ENCODE data around the gene F7. TPM values are rescaled to one million over a fixed set of nuclear protein-coding genes. Genes with fewer than 3 reads are reported as not detected.
"Not testable (repeated sequence)": the region's sequence is repeated elsewhere in the genome, so short reads cannot be mapped to it uniquely, and the experiment has no call there.

The F7 gene
- total RNA-seq, 1 donor from 2014 or later, result 0.60 TPM

DNA sequence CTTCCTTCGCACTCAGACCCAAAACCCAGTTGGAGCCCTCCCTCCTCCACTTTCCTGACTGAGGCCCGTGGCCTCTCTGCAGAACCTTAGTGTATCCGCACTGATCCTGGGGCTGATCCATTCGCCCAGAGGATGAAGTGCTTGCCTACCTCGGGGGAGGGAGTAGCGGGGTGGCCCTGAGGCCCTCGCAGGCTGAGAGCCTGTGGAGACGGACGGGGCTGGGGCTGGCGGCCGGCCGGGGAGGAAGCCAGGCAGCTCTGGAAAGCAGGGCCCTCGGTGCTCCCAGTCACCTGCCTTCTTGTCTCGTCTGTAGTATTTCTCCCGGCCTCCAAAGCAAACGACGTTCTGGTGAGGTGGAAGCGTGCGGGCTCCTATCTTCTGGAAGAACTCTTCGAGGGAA lies 54.1 kb downstream of the F7 start:
- DNase-seq (ENCODE audit: low spot score), result no peak
- Mint-ChIP-seq H3K9me3 (ENCODE audit: low read depth) (no peaks in the 10 kb centered on the region), H3K4me1 (ENCODE audit: low read depth) (peaks cover 3% of the 10 kb centered on the region), H3K36me3 (ENCODE audit: low read depth) (no peaks in the 10 kb centered on the region), H3K4me3 (ENCODE audit: unreplicated experiment) (no peak overlapping the region), H3K27me3 (ENCODE audit: low read depth) (peaks cover 8% of the 10 kb centered on the region), H3K27ac (ENCODE audit: unreplicated experiment) (no peak overlapping the region)
- TF ChIP-seq CTCF (IDR thresholded peaks at IDR 0.05), result no peak

- Mint-ChIP-seq H3K9me3 (ENCODE audit: low read depth) (no peaks in the 10 kb centered on the region), H3K36me3 (ENCODE audit: low read depth) (no peaks in the 10 kb centered on the region), H3K4me1 (ENCODE audit: low read depth) (peaks cover 13% of the 10 kb centered on the region), H3K27me3 (ENCODE audit: low read depth) (peaks cover 8% of the 10 kb centered on the region), H3K27ac (ENCODE audit: unreplicated experiment) (no peak overlapping the region), H3K4me3 (ENCODE audit: unreplicated experiment) (no peak overlapping the region)
- no peak for DNase-seq (ENCODE audit: low spot score)
- TF ChIP-seq CTCF (IDR thresholded peaks at IDR 0.05), result no peak
These were observed 55.4 kb downstream of the F7 start for GRCh38 chr13:113160983-113161382.

- Mint-ChIP-seq H3K4me1 (ENCODE audit: low read depth) (peaks cover 16% of the 10 kb centered on the region), H3K4me3 (ENCODE audit: unreplicated experiment) (no peak overlapping the region), H3K36me3 (ENCODE audit: low read depth) (no peaks in the 10 kb centered on the region), H3K27me3 (ENCODE audit: low read depth) (peaks cover 8% of the 10 kb centered on the region), H3K27ac (ENCODE audit: unreplicated experiment) (no peak overlapping the region), H3K9me3 (ENCODE audit: low read depth) (no peaks in the 10 kb centered on the region)
- no peak for DNase-seq (ENCODE audit: low spot score)
- no peak for TF ChIP-seq CTCF (IDR thresholded peaks at IDR 0.05)
These were observed 55.8 kb downstream of the F7 start for GRCh38 chr13:113161433-113161832.

DNA sequence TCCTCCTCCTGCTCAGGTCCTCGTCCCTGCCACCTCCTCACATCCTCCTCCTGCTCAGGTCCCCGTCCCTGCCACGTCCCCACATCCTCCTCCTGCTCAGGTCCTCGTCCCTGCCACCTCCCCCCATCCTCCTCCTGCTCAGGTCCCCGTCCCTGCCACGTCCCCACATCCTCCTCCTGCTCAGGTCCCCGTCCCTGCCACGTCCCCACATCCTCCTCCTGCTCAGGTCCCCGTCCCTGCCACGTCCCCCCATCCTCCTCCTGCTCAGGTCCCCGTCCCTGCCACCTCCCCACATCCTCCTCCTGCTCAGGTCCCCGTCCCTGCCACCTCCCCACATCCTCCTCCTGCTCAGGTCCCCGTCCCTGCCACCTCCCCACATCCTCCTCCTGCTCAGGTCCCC lies 56.4 kb downstream of the F7 start:
- not testable (repeated sequence) for H3K36me3 Mint-ChIP-seq (ENCODE audit: low read depth); H3K27ac Mint-ChIP-seq (ENCODE audit: unreplicated experiment); H3K9me3 Mint-ChIP-seq (ENCODE audit: low read depth); DNase-seq (ENCODE audit: low spot score); H3K4me3 Mint-ChIP-seq (ENCODE audit: unreplicated experiment); H3K27me3 Mint-ChIP-seq (ENCODE audit: low read depth)
- H3K4me1 Mint-ChIP-seq (ENCODE audit: low read depth), result peaks cover 16% of the 10 kb centered on the region

DNA sequence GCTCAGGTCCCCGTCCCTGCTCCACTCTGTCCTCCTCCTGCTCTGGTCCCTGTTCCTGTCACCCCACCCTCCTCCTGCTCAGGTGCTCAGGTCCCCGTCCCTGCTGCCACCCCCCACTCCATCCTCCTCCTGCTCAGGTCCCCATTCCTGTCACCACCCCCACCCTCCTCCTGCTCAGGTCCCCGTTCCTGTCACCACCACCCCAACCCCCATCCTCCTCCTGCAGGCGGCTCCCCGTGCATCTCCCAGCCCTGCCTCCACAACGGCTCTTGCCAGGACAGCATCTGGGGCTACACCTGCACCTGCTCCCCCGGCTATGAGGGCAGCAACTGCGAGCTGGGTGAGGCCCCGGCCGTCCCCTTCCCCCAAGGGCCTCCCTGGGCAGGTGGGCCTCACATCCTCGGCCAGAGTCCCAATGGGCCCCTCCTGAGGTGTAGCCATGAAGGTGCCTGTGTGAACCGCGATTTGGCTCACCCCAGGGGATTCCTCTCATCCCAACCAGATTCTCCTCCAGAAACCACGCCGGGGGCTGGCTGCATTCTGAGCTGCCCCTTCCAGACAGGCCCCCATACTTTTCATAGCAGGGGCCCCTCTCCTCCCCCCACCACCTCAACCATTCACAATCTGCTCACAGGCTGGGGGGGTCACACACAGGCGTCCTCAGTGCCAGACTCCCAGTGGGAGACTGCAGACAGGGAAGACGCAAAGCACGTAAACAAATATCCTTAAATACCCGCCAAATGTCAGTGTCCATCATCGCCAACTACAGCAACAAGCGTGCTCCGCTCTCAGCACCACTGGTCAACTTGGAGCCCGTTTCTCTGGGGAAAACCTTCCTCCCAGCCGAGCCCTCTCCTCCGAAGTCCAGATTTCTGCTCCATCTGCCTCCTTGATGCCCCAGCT lies 57.4 kb downstream of the F7 start:
- Mint-ChIP-seq H3K27me3 (ENCODE audit: low read depth) (peaks cover 8% of the 10 kb centered on the region), H3K4me3 (ENCODE audit: unreplicated experiment) (no peak overlapping the region), H3K4me1 (ENCODE audit: low read depth) (peaks cover 14% of the 10 kb centered on the region), H3K9me3 (ENCODE audit: low read depth) (peaks cover 4% of the 10 kb centered on the region), H3K27ac (ENCODE audit: unreplicated experiment) (no peak overlapping the region), H3K36me3 (ENCODE audit: low read depth) (peaks cover 5% of the 10 kb centered on the region)
- no peak for TF ChIP-seq CTCF (IDR thresholded peaks at IDR 0.05)
- no peak for DNase-seq (ENCODE audit: low spot score)

- Mint-ChIP-seq H3K9me3 (ENCODE audit: low read depth) (peaks cover 7% of the 10 kb centered on the region), H3K4me3 (ENCODE audit: unreplicated experiment) (no peak overlapping the region), H3K27me3 (ENCODE audit: low read depth) (peaks cover 8% of the 10 kb centered on the region), H3K36me3 (ENCODE audit: low read depth) (peaks cover 14% of the 10 kb centered on the region), H3K27ac (ENCODE audit: unreplicated experiment) (no peak overlapping the region), H3K4me1 (ENCODE audit: low read depth) (peaks cover 14% of the 10 kb centered on the region)
- TF ChIP-seq CTCF (IDR thresholded peaks at IDR 0.05), result no peak
- DNase-seq (ENCODE audit: low spot score), result no peak
These were observed 58.9 kb downstream of the F7 start for GRCh38 chr13:113164492-113164891.
